ELF-1 (cell line): ENCODE results near the gene CYB561D2.

Experiments
- DNase-seq: peaks from one replicate; pipeline ENCODE4 v3.0.0-alpha.2; 2016; ENCODE audit warnings: low read depth, low spot score

Gene CYB561D2

GRCh38 chr3:50365080-50365841 is 14.6 kb downstream of the CYB561D2 start:
- peak; percentile 81 for DNase-seq

GRCh38 chr3:50365842-50366220 is 15.2 kb downstream of the CYB561D2 start:
- DNase-seq: no peak

GRCh38 chr3:50369012-50369670 is 18.5 kb downstream of the CYB561D2 start:
- no peak for DNase-seq

- DNase-seq: no peak
Measured at GRCh38 chr3:50370594-50370993, 19.9 kb downstream of the CYB561D2 start.

- DNase-seq: no peak
Measured at GRCh38 chr3:50371133-50371685, 20.5 kb downstream of the CYB561D2 start.

GRCh38 chr3:50372349-50372748 is 21.7 kb downstream of the CYB561D2 start:
- DNase-seq: no peak

- DNase-seq: no peak
Measured at GRCh38 chr3:50373146-50374051, 22.7 kb downstream of the CYB561D2 start.

GRCh38 chr3:50374363-50375257 is 23.9 kb downstream of the CYB561D2 start:
- DNase-seq: no peak

- DNase-seq: peak; percentile 30
Measured at GRCh38 chr3:50375258-50375931, 24.7 kb downstream of the CYB561D2 start.

GRCh38 chr3:50378024-50378423 is 27.4 kb downstream of the CYB561D2 start:
- no peak for DNase-seq

GRCh38 chr3:50378757-50379156 is 28.1 kb downstream of the CYB561D2 start:
- DNase-seq: no peak

GRCh38 chr3:50380405-50381085 is 29.9 kb downstream of the CYB561D2 start:
- no peak for DNase-seq

GRCh38 chr3:50381383-50381782 is 30.7 kb downstream of the CYB561D2 start:
- DNase-seq: no peak

GRCh38 chr3:50382722-50383121 is 32.1 kb downstream of the CYB561D2 start:
- no peak for DNase-seq

GRCh38 chr3:50383750-50384149 is 33.1 kb downstream of the CYB561D2 start:
- DNase-seq: no peak

- no peak for DNase-seq
Measured at GRCh38 chr3:50385754-50386153, 35.1 kb downstream of the CYB561D2 start.

GRCh38 chr3:50388016-50388719 is 37.5 kb downstream of the CYB561D2 start:
- peak; percentile 61 for DNase-seq

- peak; percentile 43 for DNase-seq
Measured at GRCh38 chr3:50388720-50389413, 38.2 kb downstream of the CYB561D2 start.

- no peak for DNase-seq
Measured at GRCh38 chr3:50389414-50389767, 38.7 kb downstream of the CYB561D2 start.
